NCI-H2107 (cell line): ENCODE data around the gene PRSS35.
"Not testable (repeated sequence)": the region's sequence is repeated elsewhere in the genome, so short reads cannot be mapped to it uniquely, and the experiment has no call there.

Experiments used
- DNase-seq: peaks from one replicate; lab custom pipeline; 2025; lab: John Stamatoyannopoulos, UW

Gene PRSS35, protein sequence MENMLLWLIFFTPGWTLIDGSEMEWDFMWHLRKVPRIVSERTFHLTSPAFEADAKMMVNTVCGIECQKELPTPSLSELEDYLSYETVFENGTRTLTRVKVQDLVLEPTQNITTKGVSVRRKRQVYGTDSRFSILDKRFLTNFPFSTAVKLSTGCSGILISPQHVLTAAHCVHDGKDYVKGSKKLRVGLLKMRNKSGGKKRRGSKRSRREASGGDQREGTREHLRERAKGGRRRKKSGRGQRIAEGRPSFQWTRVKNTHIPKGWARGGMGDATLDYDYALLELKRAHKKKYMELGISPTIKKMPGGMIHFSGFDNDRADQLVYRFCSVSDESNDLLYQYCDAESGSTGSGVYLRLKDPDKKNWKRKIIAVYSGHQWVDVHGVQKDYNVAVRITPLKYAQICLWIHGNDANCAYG

DNA sequence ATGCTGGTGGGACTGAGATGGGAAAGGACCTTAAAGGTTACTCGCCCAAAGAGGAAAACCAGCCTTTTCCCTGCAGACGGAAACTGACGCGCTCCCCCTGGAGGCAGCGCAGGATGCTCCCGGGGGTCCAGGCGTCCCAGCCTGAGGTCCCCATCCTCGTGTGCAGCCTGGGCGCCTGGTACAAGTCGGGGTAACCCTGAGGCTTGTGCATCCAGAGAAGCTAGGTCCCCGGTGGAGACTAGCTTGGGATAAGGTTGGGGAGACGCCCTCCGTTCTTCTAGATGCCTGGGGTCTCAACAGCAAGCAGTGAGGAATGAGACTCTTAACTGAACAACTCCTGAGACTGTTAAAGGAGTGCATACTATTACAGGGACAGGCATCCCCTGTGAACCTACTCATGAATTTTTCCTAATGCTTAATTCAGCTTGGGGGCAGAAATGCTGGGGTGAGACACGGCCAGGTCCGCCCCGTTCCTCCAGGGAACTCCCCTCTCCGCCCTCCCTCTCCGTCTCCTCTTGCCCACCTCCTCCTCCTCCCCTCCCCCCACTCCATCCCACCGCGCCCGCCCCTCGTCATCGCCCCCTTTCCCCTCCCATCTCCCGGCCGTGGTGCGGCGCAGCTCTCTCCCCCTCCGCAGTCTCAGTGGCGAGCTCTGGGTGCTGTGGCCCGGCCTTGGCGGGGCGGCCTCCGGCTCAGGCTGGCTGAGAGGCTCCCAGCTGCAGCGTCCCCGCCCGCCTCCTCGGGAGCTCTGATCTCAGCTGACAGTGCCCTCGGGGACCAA is at the start of gene PRSS35:
Gene PRSS35 (plus strand): TSS at position 634 of the 781 bp plus-strand sequence. CDS start 10,908 bp downstream, outside the sequence.
- DNase-seq, result no peak

DNA sequence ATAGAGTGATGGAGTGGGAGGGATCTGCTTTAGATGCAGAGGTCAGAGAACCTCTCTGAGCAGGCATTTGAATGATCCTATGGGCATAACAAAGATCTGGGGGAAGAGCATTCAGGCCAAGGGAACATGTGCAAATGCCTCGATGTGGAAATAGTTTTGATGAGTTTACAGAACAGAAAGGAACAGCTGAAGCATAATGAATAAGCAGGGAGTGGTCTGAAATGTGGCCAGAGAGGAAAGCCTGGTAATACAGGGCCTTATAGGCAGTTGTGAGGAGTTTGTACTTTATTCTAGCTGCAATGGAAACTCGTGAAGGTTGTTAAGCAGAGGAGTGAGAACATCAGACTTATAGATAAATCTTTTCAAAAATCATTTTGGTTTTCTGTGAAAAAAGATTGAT is 48.4 kb upstream of the PRSS35 start:
- no peak for DNase-seq

DNA sequence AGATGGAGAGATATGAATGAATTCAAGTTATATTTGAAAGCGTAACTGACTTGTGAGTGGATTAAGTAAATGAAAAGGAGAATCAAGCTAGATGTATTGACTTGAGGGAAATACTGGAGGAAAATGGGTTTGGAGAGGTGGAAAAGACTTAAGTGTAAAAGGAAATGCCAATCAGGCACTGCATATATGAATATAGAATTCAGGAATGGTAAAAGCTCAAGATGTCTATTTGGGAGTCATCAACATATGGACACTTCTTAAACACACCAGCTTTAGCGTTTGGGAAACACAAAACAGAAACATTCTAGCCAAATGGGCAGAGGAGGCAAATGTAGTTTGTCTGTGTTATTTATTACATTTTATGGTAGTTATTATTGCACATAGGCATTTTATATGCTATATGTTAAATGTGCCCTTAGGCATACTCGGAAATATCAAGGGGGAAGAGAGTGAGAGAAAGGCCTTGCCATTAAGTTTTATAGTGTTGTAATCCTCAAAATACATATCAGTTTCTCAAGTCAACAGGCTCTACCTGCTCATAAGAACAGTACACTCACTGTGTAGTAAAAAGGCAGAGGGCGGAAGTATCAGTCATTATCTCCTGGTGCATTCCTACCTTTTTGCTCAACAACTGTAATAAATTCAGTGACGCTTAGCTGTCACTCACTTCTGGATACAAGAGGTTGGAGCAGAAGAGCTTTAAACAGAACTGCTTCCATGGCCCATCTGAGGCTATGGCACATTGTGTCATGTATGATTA is 47.8 kb upstream of the PRSS35 start:
- DNase-seq, result no peak

DNA sequence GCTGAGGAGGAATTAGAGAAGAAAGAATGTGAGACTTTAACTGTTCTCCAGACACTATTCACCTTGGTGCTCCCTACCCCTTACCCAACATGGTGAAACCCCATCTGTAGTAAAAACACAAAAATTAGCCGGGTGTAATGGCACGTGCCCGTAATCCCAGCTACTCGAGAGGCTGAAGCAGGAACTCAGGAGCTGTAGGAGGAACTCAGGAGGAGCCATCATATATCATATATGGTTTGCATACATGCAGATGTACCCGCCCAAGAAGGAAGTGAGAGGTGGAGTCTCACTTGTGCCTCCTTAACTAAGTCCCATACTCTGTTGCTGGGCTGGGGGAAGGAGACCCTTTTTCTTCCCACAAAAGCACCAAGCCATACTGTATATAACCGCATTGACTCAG is 46.0 kb upstream of the PRSS35 start:
- no peak for DNase-seq

DNA sequence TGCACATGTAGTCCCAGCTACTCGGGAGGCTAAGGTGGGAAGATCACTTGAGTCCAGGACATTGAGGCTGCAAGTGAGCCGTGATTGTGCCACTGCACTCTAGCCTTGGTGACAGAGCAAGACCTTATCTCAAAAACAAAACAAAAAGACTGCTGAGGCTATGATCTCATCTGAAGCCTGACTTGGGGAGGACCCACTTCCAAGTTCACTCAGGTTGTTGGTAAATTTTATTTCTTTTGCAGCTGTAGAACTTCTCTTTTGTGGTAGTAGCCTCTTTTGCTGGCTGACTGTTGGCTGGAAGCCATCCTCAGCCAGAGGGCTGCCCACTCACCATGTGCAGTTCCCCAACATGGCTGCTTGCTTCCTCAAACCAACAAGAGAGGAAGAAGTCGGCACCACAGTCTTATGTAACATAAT is 44.7 kb upstream of the PRSS35 start:
- DNase-seq, result no peak

DNA sequence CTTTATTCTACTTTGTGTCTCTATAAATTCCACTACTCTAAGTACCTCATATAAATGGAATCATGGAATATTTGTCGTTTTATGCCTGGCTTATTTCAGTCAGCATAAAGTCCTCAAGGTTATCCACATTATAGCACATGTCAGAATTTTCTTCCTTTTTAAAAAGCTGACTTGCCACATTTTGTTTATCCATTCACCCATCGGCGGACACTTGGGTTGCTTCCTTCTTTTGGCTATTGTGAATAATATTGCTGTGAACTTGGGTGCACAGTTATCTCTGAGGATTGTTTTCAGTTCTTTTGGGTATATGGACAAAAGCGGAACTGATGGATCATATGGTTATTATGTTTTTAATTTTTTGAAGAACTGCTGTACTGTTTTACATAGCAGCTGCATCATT is 42.3 kb upstream of the PRSS35 start:
- no peak for DNase-seq

DNA sequence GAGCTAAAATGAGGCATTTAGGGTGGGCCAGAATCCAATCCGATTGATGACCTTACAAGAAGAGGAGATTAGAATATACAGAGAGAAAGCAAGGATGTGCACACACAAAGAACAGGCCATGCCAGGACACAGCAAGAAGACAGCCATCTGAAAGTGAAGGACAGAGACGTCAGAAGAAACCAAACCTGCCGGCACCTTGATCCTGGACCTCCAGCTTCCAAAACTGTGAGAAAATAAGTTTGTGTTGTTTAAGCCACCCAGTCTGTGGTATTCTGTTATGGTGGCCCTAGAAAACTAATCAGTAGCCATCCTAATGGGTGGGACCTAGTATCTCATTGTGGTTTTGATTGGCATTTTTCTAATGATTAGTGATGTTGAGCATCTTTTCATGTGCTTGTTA is 41.7 kb upstream of the PRSS35 start:
- DNase-seq, result no peak

DNA sequence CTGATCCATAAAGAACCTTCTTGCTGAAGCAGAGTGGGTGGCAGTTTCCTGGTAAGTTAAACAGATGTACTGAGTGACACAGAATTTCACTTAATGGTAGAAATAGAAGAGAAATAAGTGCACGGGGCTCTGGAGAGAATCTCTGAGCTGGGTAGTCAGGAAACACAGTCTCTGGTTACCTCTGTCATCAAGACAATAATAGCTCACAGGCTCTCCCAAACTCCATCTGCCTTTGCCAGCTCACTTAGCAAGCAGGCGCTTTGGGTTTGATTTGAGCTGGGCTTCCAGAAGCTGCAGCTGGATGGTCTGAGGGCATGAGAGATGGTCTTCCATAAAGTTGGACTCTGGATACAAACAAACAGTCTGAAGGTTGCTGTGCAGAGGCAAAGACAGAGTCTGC is 39.6 kb upstream of the PRSS35 start:
- DNase-seq, result no peak

DNA sequence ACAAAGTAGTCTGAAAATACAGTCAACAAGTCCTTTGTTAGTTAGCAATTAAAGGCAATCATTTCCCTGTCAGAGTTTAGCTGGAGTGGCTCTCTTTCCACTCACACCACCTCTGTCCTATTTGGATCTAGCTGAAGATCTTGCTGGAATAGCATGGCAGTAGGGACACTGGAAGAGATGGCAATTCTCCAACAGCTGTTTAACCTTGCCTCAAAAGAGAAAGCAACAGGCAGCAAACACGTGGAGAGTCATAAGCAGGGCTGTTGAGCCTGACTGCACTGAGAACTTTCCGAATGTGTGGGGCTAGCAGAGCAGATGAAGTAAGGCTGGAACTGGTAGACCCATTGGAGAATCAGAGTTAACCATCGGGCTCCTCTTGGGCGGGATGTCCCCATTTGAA is 38.0 kb upstream of the PRSS35 start:
- DNase-seq, result no peak

DNA sequence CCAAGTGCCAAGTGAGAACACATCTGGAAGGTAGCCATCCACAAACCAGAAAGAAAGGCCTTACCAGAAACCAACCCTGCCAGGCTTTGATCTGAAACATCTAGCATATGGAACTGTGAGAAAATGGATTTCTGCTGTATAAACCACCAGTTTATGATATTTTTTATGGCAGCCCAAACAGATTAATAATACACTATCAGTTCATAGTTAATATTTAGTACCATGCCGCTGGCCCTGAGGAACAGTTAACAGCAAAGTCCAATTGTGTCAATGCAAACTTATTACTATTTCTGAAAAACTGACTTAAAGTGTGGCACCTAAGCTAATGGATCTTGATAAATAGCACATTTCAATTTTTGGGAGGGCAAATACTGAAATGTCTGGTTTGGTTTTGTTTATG is 35.4 kb upstream of the PRSS35 start:
- no peak for DNase-seq

DNA sequence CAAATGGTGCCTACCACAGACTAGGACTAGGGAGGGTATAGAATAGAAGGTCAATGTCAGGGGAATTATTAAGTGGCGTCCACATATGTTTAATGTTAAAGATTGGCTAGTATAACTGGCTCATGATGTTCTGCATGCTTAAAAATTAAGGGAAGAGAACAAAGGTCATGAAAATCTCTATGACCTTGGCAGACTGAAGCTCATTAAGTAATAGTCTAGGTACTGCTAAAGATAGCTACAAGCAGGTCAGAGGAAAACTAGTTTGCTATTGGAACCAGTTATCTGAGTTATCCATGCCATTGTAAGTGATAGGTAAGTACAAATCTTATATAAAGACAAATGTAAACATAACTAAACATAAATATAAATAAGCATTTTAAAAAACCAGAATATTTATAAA is 32.9 kb upstream of the PRSS35 start:
- DNase-seq, result no peak

DNA sequence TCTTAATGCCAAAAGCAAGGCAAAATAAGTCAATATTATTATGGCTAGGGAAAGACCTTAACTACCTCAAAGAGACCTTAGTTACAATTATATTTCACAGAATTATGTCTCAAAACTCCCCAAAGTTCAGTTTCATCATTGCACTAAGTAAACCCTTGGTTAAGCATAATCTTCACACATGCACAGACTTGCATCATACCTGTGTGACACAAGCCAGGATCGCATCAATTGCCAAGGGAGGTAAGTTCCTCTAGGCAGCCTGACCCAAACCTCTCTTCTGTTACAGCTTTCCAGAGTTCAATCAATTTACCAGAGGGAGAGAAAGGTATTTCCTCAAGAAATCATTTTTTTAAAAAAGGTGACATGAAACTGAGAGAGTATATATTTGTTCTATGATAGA is 31.9 kb upstream of the PRSS35 start:
- no peak for DNase-seq

DNA sequence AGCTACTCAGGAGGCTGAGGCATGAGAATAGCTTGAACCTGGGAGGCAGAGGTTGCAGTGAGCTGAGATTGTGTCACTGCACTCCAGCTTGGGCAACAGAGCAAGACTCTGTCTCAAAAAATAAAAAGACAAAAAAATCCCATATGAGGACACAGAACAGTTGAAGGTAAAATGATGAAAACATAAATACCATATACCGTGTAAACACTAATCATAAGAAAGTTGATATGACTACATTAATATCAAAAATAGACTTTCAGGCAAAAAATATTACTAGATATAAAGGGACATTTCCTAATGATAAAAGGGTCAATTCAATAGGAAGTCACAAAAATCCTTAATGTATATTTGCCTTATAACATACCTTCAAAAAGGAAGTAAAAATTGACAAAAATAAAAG is 30.4 kb upstream of the PRSS35 start:
- DNase-seq, result not testable (repeated sequence)

DNA sequence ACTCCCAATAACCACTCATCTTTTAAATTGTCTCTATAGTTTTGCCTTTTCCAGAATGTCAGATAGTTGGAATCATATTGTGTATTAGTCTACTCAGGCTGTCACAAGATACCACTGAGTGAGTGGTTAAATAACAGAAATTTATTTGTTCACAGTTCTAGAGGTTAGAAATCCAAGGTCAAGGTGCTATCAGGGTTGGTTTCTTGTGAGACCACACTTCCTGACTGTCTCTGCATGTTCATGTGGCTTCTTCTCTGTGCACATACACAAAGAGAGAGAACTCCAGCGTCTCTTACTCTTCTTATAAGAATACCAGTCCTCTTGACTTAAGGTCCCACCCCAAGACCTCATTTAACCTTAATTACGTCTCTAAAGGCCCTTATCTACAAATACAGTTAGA is 23.9 kb upstream of the PRSS35 start:
- DNase-seq, result no peak

DNA sequence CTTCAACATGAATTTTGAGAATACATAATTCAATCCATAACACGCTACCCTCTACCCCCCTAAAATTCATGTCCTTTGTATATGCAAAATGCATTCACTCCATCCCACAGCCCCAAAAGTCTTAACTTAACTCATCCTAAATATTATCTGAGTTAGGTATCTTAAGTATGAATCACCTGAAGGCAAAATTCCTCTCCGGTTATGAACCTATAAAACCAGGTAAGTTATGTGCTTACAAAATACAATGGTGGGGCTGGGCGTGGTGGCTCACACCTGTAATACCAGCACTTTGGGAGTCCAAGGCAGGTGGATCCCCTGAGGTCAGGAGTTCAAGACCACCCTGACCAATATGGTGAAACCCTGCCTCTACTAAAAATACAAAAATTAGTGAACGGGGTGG is 23.5 kb upstream of the PRSS35 start:
- DNase-seq, result no peak

DNA sequence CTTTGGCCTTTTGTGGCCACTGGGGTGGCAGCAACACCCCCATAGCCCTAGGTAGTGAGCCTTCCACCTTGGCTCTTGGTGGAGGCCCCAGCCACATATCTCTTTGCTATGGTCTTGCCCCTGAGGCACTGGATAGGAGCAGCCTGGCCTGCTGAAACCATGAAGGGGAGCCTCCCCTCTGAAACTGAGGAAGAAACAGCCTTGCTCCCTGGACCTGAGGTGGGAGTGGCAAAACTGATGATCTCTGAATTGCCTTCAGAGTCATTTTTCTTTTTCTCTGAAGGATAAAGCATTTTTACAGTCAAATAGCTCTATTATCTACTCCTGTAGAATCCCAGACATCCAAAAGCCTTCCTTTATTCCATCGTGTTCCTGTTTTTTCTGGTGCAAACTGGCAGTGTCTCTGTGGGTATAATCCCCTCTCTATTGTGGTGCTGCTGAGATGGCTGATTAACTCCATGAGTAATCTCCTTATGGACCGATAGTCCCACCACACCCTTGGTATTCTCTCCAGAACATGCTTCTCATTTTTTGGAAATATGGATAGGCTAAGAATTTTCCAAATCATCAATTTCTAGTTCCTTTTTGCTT is 22.0 kb upstream of the PRSS35 start:
- DNase-seq, result no peak

DNA sequence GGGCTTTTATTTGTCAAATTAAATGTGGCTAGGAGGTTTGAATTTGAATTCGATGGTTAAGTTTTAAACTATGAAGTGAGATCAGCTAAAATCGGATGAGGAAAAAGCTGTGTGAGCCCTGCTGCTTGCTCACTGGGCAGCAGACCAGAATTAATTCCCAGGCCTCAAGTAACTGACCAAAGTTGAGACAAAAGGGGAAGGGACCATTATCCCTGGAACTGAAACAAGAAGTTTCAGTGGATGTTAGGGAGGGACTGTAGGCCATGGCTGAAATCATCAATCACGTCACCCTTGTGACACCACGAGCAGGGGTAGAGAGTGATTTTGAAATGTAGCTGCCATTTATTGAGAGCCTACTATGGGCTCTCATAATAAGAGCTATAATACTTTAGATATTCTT is 7.0 kb upstream of the PRSS35 start:
- DNase-seq, result no peak

DNA sequence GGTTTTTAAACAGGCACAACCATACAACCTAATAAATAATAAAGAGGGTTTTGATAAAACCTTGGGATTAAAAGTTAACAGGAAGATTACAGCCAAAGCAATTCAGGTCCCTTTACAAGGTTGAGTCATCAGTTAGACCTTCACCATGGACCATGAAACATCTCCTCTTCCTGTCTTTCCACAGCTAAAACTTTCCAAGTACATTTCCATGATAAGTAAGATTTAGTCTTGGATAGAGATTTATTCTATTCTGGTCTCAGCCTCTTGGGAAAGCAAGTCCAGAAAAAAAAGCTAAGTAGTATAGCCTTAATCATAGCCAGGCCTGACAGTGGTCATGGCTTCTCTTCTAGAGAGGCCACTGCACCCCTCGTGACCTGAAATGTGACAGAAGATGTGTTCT is 2.9 kb upstream of the PRSS35 start:
- no peak for DNase-seq

DNA sequence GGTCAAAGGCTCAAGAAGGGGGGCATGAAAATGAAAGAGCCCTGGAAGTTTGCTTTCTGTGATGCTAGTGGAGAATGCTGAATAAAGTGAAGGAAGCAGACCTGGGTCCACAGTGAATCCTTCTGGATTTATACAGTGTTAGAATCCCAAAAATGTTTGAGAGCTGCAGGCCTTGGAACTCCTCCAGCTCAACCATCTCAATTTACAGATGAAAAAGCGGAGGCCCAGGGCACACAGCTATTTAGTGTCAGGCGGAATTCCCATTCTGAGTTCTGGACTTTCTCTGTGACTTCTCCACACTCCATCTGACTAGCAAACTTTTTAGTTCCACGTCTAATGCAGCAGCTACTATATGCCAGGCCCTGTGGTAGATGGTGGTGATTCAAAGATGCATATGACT is 1.5 kb upstream of the PRSS35 start:
- no peak for DNase-seq

DNA sequence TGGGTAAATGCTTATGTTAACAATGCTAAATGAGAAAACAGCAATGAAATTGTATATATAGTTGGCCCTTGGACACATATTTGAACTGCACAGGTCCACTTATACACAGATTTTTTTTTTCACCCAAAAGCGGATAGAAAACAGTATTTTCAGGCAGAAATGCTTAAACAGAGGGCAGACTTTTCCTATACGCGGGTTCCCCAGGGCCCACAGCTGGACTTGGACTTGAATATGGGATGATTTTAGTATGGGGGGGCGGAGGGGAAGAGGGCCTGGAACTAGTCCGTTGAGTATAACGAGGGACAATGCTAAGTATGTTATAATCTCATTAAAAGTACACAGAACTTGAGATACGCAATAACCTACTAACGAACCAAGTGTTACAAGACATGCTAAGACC is 1.1 kb upstream of the PRSS35 start:
- no peak for DNase-seq

DNA sequence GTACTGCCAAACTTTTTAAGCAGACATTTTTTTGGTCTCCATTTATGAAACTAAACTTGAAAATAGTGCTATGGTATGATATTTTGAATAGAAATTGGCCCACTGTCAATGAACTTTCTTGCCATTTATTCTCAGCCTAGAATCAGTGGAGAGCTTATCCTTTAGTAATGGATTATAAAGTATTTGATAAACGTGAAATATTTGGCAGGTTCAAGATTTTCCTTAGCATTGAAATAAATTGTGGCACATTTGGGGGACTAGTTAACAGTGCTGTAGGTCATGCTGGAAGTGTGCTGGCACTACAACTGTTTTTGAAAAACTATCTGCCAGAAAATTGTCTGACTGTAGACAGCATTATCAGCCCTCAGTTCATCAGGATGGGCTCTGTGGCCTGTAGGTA is 2.1 kb downstream of the PRSS35 start:
- no peak for DNase-seq

DNA sequence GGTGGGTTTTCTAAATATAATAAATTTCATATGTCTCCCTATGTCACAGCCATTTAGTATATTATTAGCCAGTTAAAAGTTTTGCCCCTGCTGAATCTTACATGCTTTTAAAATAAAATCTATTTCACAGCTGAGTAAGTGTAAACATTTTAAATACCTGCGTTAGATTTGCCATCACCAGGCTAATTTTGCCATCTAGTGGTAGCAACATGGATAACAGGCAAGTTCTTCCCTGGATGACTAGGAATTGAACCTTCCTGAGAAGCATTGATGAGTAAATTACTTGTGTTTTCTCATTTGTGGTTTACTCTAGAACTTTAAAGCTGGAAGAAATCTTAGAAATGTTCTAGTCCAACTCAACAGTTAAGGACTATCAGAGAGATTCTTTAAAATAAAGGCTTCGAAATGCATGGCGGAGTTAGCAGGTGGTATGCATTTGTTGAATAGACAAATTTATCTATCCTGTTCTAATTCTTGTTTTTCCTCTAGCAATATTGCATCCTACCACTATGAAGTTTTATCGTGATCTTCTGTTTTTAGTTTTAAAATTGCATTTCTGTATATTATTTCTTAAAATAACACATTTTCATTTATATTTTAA is 2.6 kb downstream of the PRSS35 start:
- peak; percentile 15 for DNase-seq
